Hematopoietic multipotent progenitor cell treated with erythropoietin and hydrocortisone succinate and interleukin-3 and kit ligand, for 17 days (in vitro differentiated cells): ENCODE results near the gene SYNE3.

Source experiments
- DNase-seq: peaks from one replicate; pipeline ENCODE4 v3.0.0-alpha.2; 2015; ENCODE audit warnings: low spot score

The SYNE3 gene

DNA sequence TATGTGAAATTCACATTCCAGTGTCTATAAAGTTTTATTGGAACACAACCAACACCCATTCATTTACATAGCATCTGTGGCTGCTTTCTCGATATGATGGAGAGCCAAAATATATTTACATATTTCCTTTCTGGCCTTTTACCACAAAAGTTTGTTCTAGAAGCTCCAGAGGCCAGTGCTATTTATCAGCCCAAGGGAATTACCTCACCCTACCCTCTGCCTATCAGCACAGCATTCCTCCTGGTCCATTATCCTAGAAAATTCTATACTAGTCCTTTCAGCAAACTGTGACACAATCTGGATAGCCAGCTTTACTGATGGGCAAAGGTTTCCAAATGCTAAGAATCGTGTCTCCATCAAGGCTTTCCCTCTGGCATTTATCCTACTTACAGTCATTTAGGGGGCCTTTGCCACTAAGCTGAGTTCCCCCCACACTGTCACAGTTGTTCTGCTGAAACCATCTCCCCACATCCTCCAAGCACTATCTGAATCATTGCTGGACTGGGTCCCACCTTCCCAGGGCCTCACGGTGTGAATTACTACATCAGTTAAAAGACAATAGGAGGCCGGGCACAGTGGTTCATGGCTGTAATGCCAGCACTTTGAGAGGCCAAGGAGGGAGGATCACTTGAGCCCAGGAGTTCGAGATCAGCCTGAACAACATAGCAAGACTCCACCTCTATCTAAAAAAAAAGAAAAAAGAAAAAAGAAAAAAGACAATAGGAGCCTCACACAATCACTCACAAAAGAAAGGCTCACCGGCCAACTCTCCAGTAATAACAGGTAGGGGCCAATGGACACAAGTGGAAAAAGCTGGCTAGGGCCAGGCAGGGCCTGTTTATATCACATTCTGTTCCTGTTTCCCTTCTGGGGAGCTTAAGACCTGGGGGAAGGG is 12.1 kb downstream of the SYNE3 start:
- no peak for DNase-seq

- DNase-seq: no peak
Measured at GRCh38 chr14:95503365-95504134, 12.9 kb downstream of the SYNE3 start.

DNA sequence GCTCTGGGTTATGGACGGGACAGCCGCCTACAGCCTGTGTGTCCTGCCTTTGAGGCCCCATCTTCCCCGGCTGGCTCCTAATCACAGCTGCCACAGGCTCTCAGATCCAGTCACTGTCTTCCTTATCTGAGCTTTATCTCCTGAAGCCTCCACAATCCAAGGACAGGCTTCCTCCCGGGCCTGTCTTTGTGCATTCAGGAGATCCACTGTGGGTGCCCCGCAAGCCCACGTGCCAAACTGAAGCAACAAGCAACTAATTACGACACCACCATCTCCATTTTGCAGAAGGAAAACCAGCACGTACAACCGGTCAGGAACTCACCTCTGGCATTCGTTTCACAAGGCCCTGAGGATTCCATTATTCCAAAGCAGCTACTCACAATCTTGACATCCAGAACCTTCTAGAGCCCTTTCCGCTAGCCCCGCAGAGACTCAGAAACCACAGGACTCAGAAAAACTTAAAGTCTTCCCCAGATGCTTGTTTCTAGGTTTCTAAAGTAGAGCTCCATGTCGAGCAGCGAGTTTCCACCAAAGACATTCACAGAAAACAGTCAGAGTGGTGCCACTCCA is 14.0 kb downstream of the SYNE3 start:
- no peak for DNase-seq

GRCh38 chr14:95500772-95501401 is 15.6 kb downstream of the SYNE3 start:
- DNase-seq: peak; percentile 59

DNA sequence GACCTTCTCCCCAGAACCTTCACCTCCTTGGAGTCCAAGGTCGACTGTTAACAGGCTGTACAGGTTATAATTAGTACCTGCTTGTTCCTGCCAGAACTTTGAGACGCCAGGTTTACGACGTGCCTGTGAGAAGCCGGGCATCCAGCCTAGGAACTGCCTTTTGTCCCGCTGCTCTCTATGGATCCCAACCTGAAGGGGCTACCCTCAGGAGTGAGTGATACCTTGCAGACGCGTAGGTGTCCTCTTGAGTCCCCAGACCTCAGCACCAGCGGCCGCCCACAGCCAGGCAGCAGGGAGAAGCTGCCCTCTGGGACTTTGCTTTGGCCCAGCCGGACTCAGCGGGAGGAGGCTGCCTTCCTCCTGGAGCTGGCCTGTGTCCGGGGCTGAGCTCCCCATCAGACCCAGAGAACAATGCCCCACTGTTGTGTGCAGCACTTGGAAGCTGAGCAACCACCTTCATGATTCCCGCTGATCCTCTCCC is 16.2 kb downstream of the SYNE3 start:
- DNase-seq: no peak

- DNase-seq: no peak
Measured at GRCh38 chr14:95499354-95499750, 17.1 kb downstream of the SYNE3 start.

- no peak for DNase-seq
Measured at GRCh38 chr14:95498622-95499353, 17.7 kb downstream of the SYNE3 start.

GRCh38 chr14:95497561-95498011 is 18.9 kb downstream of the SYNE3 start:
- no peak for DNase-seq

DNA sequence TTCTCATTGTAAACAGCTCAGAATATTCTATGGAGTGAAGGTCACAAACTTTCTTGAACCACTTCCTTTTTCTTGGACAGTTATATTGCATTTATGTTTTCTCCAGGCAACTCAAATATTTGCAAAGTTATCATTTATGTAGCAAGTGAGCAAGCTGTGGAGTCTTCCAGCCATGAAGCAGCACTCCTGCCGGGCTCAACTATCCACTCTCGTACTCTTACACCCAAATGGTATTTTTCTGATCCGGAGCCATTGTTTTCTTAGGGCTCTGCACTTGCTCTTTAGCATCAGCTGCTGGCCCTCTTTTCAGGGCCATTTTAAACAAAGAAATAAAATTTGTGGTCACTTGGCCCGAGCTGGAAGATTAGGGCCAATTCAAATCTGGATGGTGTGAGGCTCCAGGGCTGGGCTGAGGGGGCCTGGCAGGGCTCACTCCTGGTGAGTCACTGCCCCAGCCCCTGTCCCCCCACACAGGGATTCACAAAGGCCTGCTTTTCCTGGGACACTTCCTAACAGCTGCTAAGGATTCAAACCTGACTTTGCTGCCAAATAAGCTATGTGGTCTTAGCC is 19.7 kb downstream of the SYNE3 start:
- no peak for DNase-seq

DNA sequence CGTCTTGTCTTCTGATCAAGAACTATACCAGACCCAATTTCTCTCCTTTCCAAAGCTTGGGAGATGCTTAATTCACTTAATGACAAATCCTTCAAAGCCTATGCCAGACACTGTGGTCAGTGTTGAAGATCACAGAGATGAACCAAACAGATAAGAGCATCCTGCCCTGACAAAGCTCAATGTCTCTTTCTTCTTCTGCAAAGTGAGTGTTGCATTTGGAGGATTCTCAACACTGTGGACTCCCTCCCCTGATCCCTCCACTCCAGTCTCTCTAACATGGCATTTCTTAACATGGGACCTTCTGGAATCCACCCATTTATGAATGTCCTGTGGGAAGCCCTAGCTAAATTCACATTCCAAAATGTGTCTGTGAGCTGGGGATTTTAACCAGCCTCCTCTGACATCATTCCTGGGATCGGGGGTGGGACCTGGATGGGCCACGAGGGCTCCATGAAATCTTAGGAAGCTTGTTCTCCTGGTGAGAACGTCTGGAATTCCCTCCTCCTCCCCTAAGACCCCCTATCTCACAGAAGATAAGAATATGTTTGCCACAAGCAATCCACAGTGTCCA is 20.3 kb downstream of the SYNE3 start:
- DNase-seq: no peak

DNA sequence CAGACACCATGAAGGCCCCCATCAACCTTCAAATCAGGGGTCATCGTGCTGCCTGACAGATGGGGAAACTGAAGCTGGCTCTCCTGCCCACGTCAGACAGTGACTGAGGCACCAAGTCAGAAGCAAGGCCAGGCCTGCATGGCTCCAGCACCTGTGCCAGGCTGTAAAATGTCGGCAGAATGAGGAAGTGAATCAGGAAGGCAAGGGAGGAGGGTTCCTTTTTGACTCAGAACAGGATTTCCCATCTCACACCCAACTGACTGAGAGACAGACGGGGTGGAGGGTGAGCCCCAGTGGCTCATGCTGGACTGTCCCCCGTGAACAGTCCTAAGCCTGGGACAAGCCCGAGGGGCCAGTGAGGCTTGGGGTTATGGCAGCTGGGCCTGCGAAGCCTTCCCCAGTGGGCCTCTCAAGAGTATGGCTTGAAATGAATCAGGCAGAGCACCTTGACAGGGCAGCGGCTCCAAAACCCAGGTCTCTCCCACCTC is 20.9 kb downstream of the SYNE3 start:
- DNase-seq: no peak

DNA sequence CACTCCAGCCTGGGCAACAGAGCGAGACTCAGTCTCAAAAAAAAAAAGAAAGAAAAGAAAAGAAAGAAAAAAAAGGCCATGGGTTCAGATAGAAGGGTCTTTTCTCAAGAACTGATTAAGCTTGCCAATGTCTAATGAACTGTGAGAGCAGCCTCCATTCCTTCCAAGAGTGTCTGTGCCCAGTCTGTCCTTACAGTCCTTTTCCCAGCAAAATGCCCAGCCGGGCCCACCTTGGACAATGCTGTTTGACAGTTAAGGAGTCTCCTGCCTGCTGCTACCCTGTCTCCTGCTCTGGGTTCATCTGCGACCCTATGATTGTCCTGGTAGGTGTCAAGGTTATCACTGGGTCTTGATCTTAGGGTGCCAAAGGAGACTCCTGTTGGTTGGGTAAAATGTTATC is 21.4 kb downstream of the SYNE3 start:
- no peak for DNase-seq

- DNase-seq: no peak
Measured at GRCh38 chr14:95494456-95494855, 22.0 kb downstream of the SYNE3 start.

DNA sequence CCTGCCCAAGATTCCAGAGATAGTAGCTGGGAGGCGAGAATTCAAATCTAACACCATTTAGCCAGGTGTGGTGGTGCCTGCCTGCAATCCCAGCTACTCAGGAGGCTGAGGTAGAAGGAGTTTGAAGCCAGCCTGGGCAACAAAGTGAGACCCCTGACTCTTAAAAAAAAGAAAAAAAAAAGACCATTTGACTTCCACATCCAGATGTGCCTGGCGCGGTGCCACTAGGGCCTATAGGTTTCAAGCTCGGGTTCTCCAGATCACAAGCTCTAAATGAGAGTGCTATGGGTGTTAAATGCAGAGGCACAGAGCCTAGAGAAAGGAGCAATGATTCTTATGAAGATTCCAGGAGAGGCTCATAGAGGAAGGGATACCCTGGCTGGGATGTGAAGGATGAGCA is 22.5 kb downstream of the SYNE3 start:
- no peak for DNase-seq

GRCh38 chr14:95493503-95493902 is 22.9 kb downstream of the SYNE3 start:
- DNase-seq: no peak

- DNase-seq: no peak
Measured at GRCh38 chr14:95491936-95492608, 24.4 kb downstream of the SYNE3 start.

GRCh38 chr14:95490727-95491451 is 25.6 kb downstream of the SYNE3 start:
- no peak for DNase-seq

GRCh38 chr14:95490138-95490509 is 26.3 kb downstream of the SYNE3 start:
- no peak for DNase-seq
